ENCODE results near the gene ZCCHC17.
"Not testable (repeated sequence)": the region's sequence is repeated elsewhere in the genome, so short reads cannot be mapped to it uniquely, and the experiment has no call there.

Gene ZCCHC17

DNA sequence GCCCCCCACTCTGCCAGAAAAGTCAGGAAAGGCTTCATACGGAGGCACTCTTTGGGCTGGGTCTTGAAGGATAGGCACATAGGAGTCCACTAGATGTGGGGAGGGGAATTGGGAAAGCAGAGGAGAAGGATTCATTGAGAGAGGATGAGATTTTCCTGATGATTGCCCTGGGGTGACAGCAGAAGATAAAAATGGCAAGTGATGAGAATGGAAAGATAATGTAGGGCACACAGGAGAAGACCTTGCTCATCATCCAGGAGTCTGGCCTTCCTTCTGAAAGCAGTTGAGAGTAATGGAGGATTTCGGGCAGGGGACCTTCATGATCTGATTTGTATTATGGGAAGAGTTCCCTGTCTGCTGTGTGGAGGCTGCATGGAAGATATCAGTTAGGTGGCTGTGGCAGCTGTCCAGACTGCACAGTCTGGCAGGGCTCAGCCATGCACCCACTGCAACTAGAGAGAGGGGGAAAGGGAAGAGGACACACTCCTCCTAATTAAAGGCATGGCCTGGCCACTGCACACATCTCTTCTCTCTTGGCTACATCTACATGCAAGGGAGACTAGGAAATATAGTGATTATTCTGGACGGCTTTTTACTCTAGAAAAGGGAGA is 85.7 kb downstream of the ZCCHC17 start:
- Histone ChIP-seq H3K27me3 (ENCODE audit: insufficient read depth, insufficient read length) (no peaks in the 10 kb centered on the region), H3K36me3 (ENCODE audit: insufficient read depth, insufficient read length, low read length) (no peaks in the 10 kb centered on the region), H3K4me1 (ENCODE audit: insufficient read depth, insufficient read length) (peaks cover 3% of the 10 kb centered on the region), H3K4me3 (ENCODE audit: insufficient read length, low read depth) (no peak overlapping the region), H3K9ac (ENCODE audit: insufficient read length, low read depth) (no peak overlapping the region), H3K9me3 (ENCODE audit: insufficient read depth, low read length) (no peaks in the 10 kb centered on the region)
- no peak for DNase-seq (ENCODE audit: low read depth, low spot score)
- TF ChIP-seq SUZ12 (IDR thresholded peaks at IDR 0.05; ENCODE audit: extremely low read depth, insufficient read depth, insufficient read length) (no peak), YY1 (IDR thresholded peaks at IDR 0.05; ENCODE audit: insufficient read depth, insufficient read length) (no peak), ZNF274 (IDR thresholded peaks at IDR 0.05; ENCODE audit: low read depth, low read length) (no peak)

DNA sequence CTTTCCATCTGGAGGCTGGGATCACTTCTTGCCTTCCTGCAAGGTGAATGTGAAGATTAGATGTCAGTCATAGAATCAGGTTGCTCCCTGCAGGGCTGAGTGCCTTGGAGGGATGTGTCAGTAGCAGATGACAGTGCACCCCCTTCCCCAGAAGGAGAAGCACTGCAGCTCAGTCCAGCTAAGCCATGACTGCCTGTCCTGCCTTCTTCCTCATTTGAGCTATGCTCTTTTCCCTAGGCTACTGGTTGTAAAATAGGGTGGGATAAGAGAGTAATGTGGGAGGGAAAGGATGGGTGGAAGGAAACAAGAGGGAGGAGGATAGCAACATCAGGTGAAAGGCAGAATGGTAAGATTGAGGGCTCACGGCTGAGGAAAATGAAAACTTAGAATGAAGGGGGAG is 87.1 kb downstream of the ZCCHC17 start:
- no peaks in the 10 kb centered on the region for H3K36me3 ChIP-seq (ENCODE audit: insufficient read depth, insufficient read length, low read length)
- no peak for DNase-seq (ENCODE audit: low read depth, low spot score)
- H3K4me1 ChIP-seq (ENCODE audit: insufficient read depth, insufficient read length): peaks cover 5% of the 10 kb centered on the region
- H3K27me3 ChIP-seq (ENCODE audit: insufficient read depth, insufficient read length): no peaks in the 10 kb centered on the region
- H3K9me3 ChIP-seq (ENCODE audit: insufficient read depth, low read length): no peaks in the 10 kb centered on the region
- no peak overlapping the region for H3K4me3 ChIP-seq (ENCODE audit: insufficient read length, low read depth)
- TF ChIP-seq SUZ12 (IDR thresholded peaks at IDR 0.05; ENCODE audit: extremely low read depth, insufficient read depth, insufficient read length) (no peak), ZNF274 (IDR thresholded peaks at IDR 0.05; ENCODE audit: low read depth, low read length) (no peak), YY1 (IDR thresholded peaks at IDR 0.05; ENCODE audit: insufficient read depth, insufficient read length) (no peak)
- no peak overlapping the region for H3K9ac ChIP-seq (ENCODE audit: insufficient read length, low read depth)

DNA sequence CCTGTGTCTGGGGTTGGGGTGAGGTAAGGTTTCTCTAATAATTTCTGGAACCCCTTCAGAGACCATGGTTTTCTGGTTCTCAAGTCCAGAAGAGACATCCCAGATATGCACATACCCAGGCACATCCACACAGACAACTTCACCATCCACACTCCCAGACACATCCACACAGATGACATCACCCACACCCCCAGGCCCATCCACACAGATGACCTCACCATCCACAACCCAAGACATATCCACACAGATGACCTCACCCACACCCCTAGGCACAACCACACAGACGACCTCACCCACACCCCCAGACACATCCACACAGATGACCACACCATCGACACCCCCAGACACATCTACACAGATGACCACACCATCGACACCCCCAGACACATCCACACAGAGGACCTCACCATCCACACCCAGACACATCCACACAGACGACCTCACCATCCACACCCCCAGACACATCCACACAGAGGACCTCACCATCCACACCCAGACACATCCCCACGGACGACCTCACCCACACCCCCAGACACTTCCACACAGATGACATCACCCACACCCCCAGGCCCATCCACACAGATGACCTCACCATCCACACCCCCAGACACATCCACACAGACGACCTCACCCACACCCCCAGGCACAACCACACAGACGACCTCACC is 89.9 kb downstream of the ZCCHC17 start:
- not testable (repeated sequence) for DNase-seq (ENCODE audit: low read depth, low spot score); H3K36me3 ChIP-seq (ENCODE audit: insufficient read depth, insufficient read length, low read length); H3K4me1 ChIP-seq (ENCODE audit: insufficient read depth, insufficient read length); H3K4me3 ChIP-seq (ENCODE audit: insufficient read length, low read depth); H3K9ac ChIP-seq (ENCODE audit: insufficient read length, low read depth); H3K27me3 ChIP-seq (ENCODE audit: insufficient read depth, insufficient read length); H3K9me3 ChIP-seq (ENCODE audit: insufficient read depth, low read length)

DNA sequence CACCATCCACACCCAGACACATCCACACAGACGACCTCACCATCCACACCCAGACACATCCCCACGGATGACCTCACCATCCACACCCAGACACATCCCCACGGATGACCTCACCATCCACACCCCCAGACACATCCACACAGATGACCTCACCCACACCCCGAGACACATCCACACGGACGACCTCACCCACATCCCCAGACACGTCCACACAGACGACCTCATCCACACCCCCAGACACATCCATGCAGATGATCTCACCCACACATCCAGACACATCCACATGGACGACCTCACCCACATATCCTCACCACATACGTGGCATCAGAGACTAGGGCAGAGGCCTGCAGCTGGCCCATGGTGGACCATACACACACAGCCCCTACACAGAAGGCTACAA is 90.8 kb downstream of the ZCCHC17 start:
- TF ChIP-seq ZNF274 (IDR thresholded peaks at IDR 0.05; ENCODE audit: low read depth, low read length) (no peak), YY1 (IDR thresholded peaks at IDR 0.05; ENCODE audit: insufficient read depth, insufficient read length) (no peak), SUZ12 (IDR thresholded peaks at IDR 0.05; ENCODE audit: extremely low read depth, insufficient read depth, insufficient read length) (no peak)
- Histone ChIP-seq H3K9ac (ENCODE audit: insufficient read length, low read depth) (no peak overlapping the region), H3K9me3 (ENCODE audit: insufficient read depth, low read length) (no peaks in the 10 kb centered on the region), H3K4me1 (ENCODE audit: insufficient read depth, insufficient read length) (peaks cover 5% of the 10 kb centered on the region), H3K27me3 (ENCODE audit: insufficient read depth, insufficient read length) (no peaks in the 10 kb centered on the region), H3K36me3 (ENCODE audit: insufficient read depth, insufficient read length, low read length) (no peaks in the 10 kb centered on the region), H3K4me3 (ENCODE audit: insufficient read length, low read depth) (no peak overlapping the region)
- no peak for DNase-seq (ENCODE audit: low read depth, low spot score)

DNA sequence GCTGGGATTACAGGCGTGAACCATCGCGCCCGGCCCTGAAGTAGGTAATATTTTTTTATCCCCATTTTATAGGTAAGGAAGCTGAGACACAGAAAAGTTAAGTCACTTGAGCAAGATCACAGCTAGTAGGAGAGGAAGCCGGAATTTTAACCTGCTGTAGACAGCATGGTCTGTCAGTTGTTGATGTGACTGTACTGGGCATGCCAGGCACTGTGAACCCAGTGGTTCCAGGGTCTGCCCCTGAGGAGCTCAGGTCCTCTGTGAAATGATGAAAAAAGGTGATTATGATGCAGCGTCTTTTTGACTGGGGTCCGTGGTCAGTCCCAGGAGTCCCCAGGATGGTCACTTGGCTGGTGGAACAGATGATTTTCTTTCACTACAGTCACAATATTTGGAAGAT is 92.8 kb downstream of the ZCCHC17 start:
- no peak overlapping the region for H3K4me3 ChIP-seq (ENCODE audit: insufficient read length, low read depth)
- H3K36me3 ChIP-seq (ENCODE audit: insufficient read depth, insufficient read length, low read length): no peaks in the 10 kb centered on the region
- H3K4me1 ChIP-seq (ENCODE audit: insufficient read depth, insufficient read length): peaks cover 5% of the 10 kb centered on the region
- no peak for DNase-seq (ENCODE audit: low read depth, low spot score)
- no peak overlapping the region for H3K9ac ChIP-seq (ENCODE audit: insufficient read length, low read depth)
- TF ChIP-seq YY1 (IDR thresholded peaks at IDR 0.05; ENCODE audit: insufficient read depth, insufficient read length) (no peak), SUZ12 (IDR thresholded peaks at IDR 0.05; ENCODE audit: extremely low read depth, insufficient read depth, insufficient read length) (no peak), ZNF274 (IDR thresholded peaks at IDR 0.05; ENCODE audit: low read depth, low read length) (no peak)
- H3K27me3 ChIP-seq (ENCODE audit: insufficient read depth, insufficient read length): peaks cover 6% of the 10 kb centered on the region
- H3K9me3 ChIP-seq (ENCODE audit: insufficient read depth, low read length): no peaks in the 10 kb centered on the region

DNA sequence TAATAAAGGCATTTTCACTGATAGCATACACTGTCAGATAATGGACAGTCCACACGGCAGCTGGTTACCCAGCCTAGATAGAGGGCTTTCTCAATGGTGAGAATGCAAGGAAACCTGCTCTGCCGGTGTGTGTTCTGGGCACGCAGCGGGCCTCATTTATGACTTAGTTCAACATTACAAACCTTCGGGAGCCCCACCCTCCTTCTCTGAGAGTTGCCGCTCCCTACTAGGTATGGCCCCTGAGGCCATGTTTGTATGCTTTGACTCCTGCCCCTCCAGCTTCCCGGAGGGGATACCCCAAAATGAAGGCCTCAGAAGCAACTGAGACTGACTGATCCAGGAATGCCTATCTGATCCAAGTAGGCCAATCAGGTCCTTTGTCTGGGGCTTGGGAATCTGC is 93.2 kb downstream of the ZCCHC17 start:
- Histone ChIP-seq H3K4me3 (ENCODE audit: insufficient read length, low read depth) (no peak overlapping the region), H3K9me3 (ENCODE audit: insufficient read depth, low read length) (no peaks in the 10 kb centered on the region), H3K36me3 (ENCODE audit: insufficient read depth, insufficient read length, low read length) (no peaks in the 10 kb centered on the region), H3K4me1 (ENCODE audit: insufficient read depth, insufficient read length) (peaks cover 3% of the 10 kb centered on the region), H3K9ac (ENCODE audit: insufficient read length, low read depth) (no peak overlapping the region), H3K27me3 (ENCODE audit: insufficient read depth, insufficient read length) (peaks cover 9% of the 10 kb centered on the region)
- DNase-seq (ENCODE audit: low read depth, low spot score): no peak
- no peak for TF ChIP-seq ZNF274 (IDR thresholded peaks at IDR 0.05; ENCODE audit: low read depth, low read length)

DNA sequence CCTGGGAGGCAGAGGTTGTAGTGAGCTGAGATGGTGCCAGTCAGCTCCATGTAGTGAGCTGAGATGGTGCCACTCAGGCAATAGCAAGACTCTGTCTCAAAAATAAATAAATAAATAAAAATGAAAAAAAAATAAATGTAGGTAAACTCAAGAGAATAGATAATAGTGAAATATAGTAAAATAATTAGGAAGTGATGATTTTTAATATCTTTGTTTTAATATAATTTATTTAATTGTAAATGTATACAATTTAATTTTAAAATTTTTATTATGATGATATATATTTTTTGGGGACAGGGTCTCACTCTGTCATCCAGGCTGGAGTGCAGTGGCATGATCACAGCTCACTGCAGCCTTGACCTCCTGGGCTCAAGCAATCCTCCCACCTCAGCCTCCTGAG is 96.6 kb downstream of the ZCCHC17 start:
- H3K4me1 ChIP-seq (ENCODE audit: insufficient read depth, insufficient read length): peaks cover 2% of the 10 kb centered on the region
- no peak for DNase-seq (ENCODE audit: low read depth, low spot score)
- H3K27me3 ChIP-seq (ENCODE audit: insufficient read depth, insufficient read length): peaks cover 9% of the 10 kb centered on the region
- no peaks in the 10 kb centered on the region for H3K36me3 ChIP-seq (ENCODE audit: insufficient read depth, insufficient read length, low read length)
- no peaks in the 10 kb centered on the region for H3K9me3 ChIP-seq (ENCODE audit: insufficient read depth, low read length)
- H3K9ac ChIP-seq (ENCODE audit: insufficient read length, low read depth): no peak overlapping the region
- TF ChIP-seq YY1 (IDR thresholded peaks at IDR 0.05; ENCODE audit: insufficient read depth, insufficient read length) (no peak), ZNF274 (IDR thresholded peaks at IDR 0.05; ENCODE audit: low read depth, low read length) (no peak)
- no peak overlapping the region for H3K4me3 ChIP-seq (ENCODE audit: insufficient read length, low read depth)

All from NT2/D1 (cell line).